Left lung (tissue), 10 donors: ENCODE measurements around the gene NAV1. TPM values are rescaled to one million over a fixed set of nuclear protein-coding genes. Genes with fewer than 3 reads are reported as not detected.
"Not testable (repeated sequence)": the region's sequence is repeated elsewhere in the genome, so short reads cannot be mapped to it uniquely, and the experiment has no call there.

ENCODE experiments used
- ATAC-seq: fragments of 200-7000 bp; cut with Tn5 transposase; one replicate; pipeline ENCODE4 v1.9.1; 2020; ENCODE audit warnings: moderate library complexity
- DNase-seq, 4 donors: peaks; one replicate each; pipeline ENCODE4 v3.0.0-alpha.2; 2013 to 2020
- H3K27ac ChIP-seq, 2 donors: fragments of 200-600 bp; sonication (generic) in 1 of 2; one replicate each; pipeline versions ENCODE4 v1.5.0 to v1.8.0; 2020 to 2021
- H3K27me3 ChIP-seq, 2 donors: fragments of 200-600 bp; sonication (generic) in 1 of 2; one replicate each; pipeline versions ENCODE4 v1.5.0 to v1.8.0; 2020 to 2021
- H3K36me3 ChIP-seq, 2 donors: fragments of 200-600 bp; sonication (generic) in 1 of 2; one replicate each; pipeline versions ENCODE4 v1.5.0 to v1.8.0; 2020 to 2021
- H3K4me1 ChIP-seq, 2 donors: fragments of 200-600 bp; one replicate each; pipeline ENCODE4 v1.8.0; 2021
- H3K4me3 ChIP-seq, 2 donors: fragments of 200-600 bp; sonication (generic) in 1 of 2; one replicate each; pipeline versions ENCODE4 v1.5.0 to v1.8.0; 2020 to 2021; ENCODE audit warnings: mild to moderate bottlenecking in 1 of 2
- H3K9me3 ChIP-seq, 2 donors: fragments of 200-600 bp; sonication (generic) in 1 of 2; one replicate each; pipeline versions ENCODE4 v1.5.0 to v1.8.0; 2020 to 2021
- CTCF ChIP-seq, 2 donors: fragments of 200-600 bp; sonication (generic) in 1 of 2; IDR thresholded peaks; one replicate each; pipeline versions ENCODE4 v1.5.0 to v1.8.0; 2021; ENCODE audit warnings: antibody characterized with exemption in 2 of 2
- intact Hi-C, 2 donors: fragments of 100-400 bp; cut with DNase I; formaldehyde crosslinking; loops; one replicate each; pipeline versions ENCODE4 v1.11.2 to v1.14.2; 2022
- polyA plus RNA-seq, 6 donors: library from polyadenylated mRNA; unstranded; fragments of 120-200 nt; gene quantifications; one replicate each; pipeline ENCODE4 v1.2.1, GENCODE V29; 2013; ENCODE audit not compliant: insufficient read length in 6 of 6
- total RNA-seq, 2 donors: library from RNA; stranded (reverse); fragmentation: NEBNext Ultra II Directional; extraction: Animal tissue kit (Norgen Biotek cat#: 25700); gene quantifications; one replicate each; pipeline ENCODE4 v1.2.1, GENCODE V29; 2021
- donor health status: DM: no; HTN: yes; CAD: no.
- donor health status: DM: no; HTN: no; CAD: no.

NAV1 gene
- total and polyA plus RNA-seq, 8 donors, result 20.2 to 41.5 (median 27.9) TPM

- DNase-seq, result no peak
- Histone ChIP-seq H3K36me3 (no peaks in the 10 kb centered on the region), H3K4me1 (peaks cover 0 to 5% of the 10 kb centered on the region in 2 donors), H3K27ac (no peak overlapping the region), H3K4me3 (no peak overlapping the region), H3K27me3 (no peaks in the 10 kb centered on the region), H3K9me3 (no peaks in the 10 kb centered on the region)
- no peak for TF ChIP-seq CTCF (IDR thresholded peaks at IDR 0.05)
- intact Hi-C loops, result no loop called here
- ATAC-seq, result no peak
These were observed 38.0 kb downstream of the NAV1 start for GRCh38 chr1:201576914-201577313.

- Histone ChIP-seq H3K27ac (no peak overlapping the region), H3K4me3 (no peak overlapping the region), H3K9me3 (no peaks in the 10 kb centered on the region), H3K4me1 (peaks cover 0 to 15% of the 10 kb centered on the region in 2 donors), H3K36me3 (no peaks in the 10 kb centered on the region), H3K27me3 (no peaks in the 10 kb centered on the region)
- ATAC-seq (no peak), DNase-seq (no peak)
- no peak for TF ChIP-seq CTCF (IDR thresholded peaks at IDR 0.05)
- intact Hi-C loops, result no loop called here
These were observed 39.3 kb downstream of the NAV1 start for GRCh38 chr1:201578008-201578888.

GRCh38 chr1:201581371-201581770, 42.4 kb downstream of the NAV1 start:
- H3K27ac ChIP-seq, result peak overlapping the region in 1 of 2 donors; percentile 18
- H3K36me3 ChIP-seq, intact Hi-C loops, H3K9me3 ChIP-seq, ATAC-seq, H3K4me3 ChIP-seq, DNase-seq, H3K27me3 ChIP-seq: not testable (repeated sequence)
- H3K4me1 ChIP-seq, result peaks cover 0 to 24% of the 10 kb centered on the region in 2 donors

GRCh38 chr1:201582705-201583442, 43.9 kb downstream of the NAV1 start:
- H3K4me1 ChIP-seq, result peaks cover 0 to 24% of the 10 kb centered on the region in 2 donors
- H3K27ac ChIP-seq, result peak overlapping the region in 1 of 2 donors; percentile 18
- intact Hi-C loops, result no loop called here
- H3K27me3 ChIP-seq, result no peaks in the 10 kb centered on the region
- no peak overlapping the region for H3K4me3 ChIP-seq
- no peaks in the 10 kb centered on the region for H3K36me3 ChIP-seq
- ATAC-seq (peak; percentile 38), DNase-seq (peak in 1 of 4 donors; percentile 67)
- no peak for TF ChIP-seq CTCF (IDR thresholded peaks at IDR 0.05)
- no peaks in the 10 kb centered on the region for H3K9me3 ChIP-seq

- Histone ChIP-seq H3K9me3 (no peaks in the 10 kb centered on the region), H3K36me3 (no peaks in the 10 kb centered on the region), H3K27ac (no peak overlapping the region)
These were observed 44.7 kb downstream of the NAV1 start for GRCh38 chr1:201583663-201584062.

More at GRCh38 chr1:201583663-201584062, 44.7 kb downstream of the NAV1 start:
- Histone ChIP-seq H3K4me1 (peaks cover 0 to 24% of the 10 kb centered on the region in 2 donors), H3K27me3 (no peaks in the 10 kb centered on the region), H3K4me3 (no peak overlapping the region)
- intact Hi-C loops, result no loop called here
- DNase-seq (no peak), ATAC-seq (no peak)
- no peak for TF ChIP-seq CTCF (IDR thresholded peaks at IDR 0.05)
